ENCODE data around the gene DNAH6. TPM values are rescaled to one million over a fixed set of nuclear protein-coding genes. Genes with fewer than 3 reads are reported as not detected.

The DNAH6 gene
- total RNA-seq, 1 experiment from 2014 or later, result 0.39 TPM

GRCh38 chr2:84786601-84787000 is 270.3 kb downstream of the DNAH6 start (continued):
- TF ChIP-seq, protein P1, sequence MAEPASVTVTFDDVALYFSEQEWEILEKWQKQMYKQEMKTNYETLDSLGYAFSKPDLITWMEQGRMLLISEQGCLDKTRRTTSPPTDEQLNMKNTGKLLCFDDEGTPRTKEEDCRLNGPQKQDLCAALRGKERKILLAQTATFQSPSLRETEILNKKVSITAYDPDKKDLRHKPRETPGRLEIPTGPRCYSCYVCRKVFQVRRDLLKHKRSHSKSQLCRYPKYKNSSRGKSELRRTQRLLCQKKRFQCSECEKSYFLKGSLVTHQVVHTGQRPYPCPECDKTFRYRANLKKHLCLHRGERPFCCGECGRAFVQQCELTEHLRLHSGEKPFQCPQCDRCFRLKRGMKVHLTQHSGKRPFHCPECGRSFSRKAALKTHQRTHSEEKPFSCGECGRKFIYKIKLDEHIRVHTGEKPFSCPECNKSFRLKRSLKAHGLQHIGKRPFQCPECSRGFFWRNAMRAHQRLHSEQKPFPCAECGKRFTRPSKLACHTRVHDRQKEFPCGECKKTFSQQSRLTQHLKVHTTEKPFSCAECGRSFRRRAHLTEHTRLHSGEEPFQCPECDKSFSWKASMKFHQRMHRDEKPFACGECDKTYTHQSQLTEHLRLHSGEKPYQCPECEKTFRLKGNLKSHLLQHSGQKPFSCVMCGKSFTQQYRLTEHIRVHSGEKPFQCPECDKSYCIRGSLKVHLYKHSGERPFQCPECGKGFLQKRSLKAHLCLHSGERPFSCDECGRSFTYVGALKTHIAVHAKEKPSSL (CRISPR knock-in tag; conservative IDR thresholded peaks at IDR 0.05), result no peak
- no peak for TF ChIP-seq HMGA2 (CRISPR knock-in tag; IDR thresholded peaks at IDR 0.05)

- no peak overlapping the region for H3K4me3 Mint-ChIP-seq
- H3K36me3 Mint-ChIP-seq, result no peaks in the 10 kb centered on the region
- peaks cover 21% of the 10 kb centered on the region for H3K4me1 Mint-ChIP-seq
- H3K27me3 Mint-ChIP-seq (ENCODE audit: low read depth), result no peaks in the 10 kb centered on the region; the same call in 1 of the 2 replicates
- H3K9me3 Mint-ChIP-seq, result 0 out of 2 replicates have a peak, but pooled peaks cover 7% of the 10 kb centered on the region
- POLR2A ChIA-PET, result no interaction called here
- DNase-seq (ENCODE audit: low spot score) (no peak), ATAC-seq (no peak)
- TF ChIP-seq CREB1 (CRISPR knock-in tag; IDR thresholded peaks at IDR 0.05) (no peak), TEAD4 (CRISPR knock-in tag; IDR thresholded peaks at IDR 0.05) (no peak), JUN (CRISPR knock-in tag; IDR thresholded peaks at IDR 0.05) (no peak), NR3C1 (CRISPR knock-in tag; conservative IDR thresholded peaks at IDR 0.05; ENCODE audit: low read depth) (no peak), RORB (CRISPR knock-in tag; IDR thresholded peaks at IDR 0.05) (no peak), ZNF423 (CRISPR knock-in tag; IDR thresholded peaks at IDR 0.05) (no peak), FOXP4 (CRISPR knock-in tag; IDR thresholded peaks at IDR 0.05) (no peak)
- TF ChIP-seq, protein P2, sequence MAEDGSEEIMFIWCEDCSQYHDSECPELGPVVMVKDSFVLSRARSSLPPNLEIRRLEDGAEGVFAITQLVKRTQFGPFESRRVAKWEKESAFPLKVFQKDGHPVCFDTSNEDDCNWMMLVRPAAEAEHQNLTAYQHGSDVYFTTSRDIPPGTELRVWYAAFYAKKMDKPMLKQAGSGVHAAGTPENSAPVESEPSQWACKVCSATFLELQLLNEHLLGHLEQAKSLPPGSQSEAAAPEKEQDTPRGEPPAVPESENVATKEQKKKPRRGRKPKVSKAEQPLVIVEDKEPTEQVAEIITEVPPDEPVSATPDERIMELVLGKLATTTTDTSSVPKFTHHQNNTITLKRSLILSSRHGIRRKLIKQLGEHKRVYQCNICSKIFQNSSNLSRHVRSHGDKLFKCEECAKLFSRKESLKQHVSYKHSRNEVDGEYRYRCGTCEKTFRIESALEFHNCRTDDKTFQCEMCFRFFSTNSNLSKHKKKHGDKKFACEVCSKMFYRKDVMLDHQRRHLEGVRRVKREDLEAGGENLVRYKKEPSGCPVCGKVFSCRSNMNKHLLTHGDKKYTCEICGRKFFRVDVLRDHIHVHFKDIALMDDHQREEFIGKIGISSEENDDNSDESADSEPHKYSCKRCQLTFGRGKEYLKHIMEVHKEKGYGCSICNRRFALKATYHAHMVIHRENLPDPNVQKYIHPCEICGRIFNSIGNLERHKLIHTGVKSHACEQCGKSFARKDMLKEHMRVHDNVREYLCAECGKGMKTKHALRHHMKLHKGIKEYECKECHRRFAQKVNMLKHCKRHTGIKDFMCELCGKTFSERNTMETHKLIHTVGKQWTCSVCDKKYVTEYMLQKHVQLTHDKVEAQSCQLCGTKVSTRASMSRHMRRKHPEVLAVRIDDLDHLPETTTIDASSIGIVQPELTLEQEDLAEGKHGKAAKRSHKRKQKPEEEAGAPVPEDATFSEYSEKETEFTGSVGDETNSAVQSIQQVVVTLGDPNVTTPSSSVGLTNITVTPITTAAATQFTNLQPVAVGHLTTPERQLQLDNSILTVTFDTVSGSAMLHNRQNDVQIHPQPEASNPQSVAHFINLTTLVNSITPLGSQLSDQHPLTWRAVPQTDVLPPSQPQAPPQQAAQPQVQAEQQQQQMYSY (CRISPR knock-in tag; IDR thresholded peaks at IDR 0.05), result no peak
- TF ChIP-seq, protein P3, sequence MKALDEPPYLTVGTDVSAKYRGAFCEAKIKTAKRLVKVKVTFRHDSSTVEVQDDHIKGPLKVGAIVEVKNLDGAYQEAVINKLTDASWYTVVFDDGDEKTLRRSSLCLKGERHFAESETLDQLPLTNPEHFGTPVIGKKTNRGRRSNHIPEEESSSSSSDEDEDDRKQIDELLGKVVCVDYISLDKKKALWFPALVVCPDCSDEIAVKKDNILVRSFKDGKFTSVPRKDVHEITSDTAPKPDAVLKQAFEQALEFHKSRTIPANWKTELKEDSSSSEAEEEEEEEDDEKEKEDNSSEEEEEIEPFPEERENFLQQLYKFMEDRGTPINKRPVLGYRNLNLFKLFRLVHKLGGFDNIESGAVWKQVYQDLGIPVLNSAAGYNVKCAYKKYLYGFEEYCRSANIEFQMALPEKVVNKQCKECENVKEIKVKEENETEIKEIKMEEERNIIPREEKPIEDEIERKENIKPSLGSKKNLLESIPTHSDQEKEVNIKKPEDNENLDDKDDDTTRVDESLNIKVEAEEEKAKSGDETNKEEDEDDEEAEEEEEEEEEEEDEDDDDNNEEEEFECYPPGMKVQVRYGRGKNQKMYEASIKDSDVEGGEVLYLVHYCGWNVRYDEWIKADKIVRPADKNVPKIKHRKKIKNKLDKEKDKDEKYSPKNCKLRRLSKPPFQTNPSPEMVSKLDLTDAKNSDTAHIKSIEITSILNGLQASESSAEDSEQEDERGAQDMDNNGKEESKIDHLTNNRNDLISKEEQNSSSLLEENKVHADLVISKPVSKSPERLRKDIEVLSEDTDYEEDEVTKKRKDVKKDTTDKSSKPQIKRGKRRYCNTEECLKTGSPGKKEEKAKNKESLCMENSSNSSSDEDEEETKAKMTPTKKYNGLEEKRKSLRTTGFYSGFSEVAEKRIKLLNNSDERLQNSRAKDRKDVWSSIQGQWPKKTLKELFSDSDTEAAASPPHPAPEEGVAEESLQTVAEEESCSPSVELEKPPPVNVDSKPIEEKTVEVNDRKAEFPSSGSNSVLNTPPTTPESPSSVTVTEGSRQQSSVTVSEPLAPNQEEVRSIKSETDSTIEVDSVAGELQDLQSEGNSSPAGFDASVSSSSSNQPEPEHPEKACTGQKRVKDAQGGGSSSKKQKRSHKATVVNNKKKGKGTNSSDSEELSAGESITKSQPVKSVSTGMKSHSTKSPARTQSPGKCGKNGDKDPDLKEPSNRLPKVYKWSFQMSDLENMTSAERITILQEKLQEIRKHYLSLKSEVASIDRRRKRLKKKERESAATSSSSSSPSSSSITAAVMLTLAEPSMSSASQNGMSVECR (CRISPR knock-in tag; IDR thresholded peaks at IDR 0.05; ENCODE audit: borderline replicate concordance), result no peak
- TF ChIP-seq, protein P4, sequence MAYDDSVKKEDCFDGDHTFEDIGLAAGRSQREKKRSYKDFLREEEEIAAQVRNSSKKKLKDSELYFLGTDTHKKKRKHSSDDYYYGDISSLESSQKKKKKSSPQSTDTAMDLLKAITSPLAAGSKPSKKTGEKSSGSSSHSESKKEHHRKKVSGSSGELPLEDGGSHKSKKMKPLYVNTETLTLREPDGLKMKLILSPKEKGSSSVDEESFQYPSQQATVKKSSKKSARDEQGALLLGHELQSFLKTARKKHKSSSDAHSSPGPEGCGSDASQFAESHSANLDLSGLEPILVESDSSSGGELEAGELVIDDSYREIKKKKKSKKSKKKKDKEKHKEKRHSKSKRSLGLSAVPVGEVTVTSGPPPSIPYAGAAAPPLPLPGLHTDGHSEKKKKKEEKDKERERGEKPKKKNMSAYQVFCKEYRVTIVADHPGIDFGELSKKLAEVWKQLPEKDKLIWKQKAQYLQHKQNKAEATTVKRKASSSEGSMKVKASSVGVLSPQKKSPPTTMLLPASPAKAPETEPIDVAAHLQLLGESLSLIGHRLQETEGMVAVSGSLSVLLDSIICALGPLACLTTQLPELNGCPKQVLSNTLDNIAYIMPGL (CRISPR knock-in tag; IDR thresholded peaks at IDR 0.05), result no peak
- TF ChIP-seq, protein P5, sequence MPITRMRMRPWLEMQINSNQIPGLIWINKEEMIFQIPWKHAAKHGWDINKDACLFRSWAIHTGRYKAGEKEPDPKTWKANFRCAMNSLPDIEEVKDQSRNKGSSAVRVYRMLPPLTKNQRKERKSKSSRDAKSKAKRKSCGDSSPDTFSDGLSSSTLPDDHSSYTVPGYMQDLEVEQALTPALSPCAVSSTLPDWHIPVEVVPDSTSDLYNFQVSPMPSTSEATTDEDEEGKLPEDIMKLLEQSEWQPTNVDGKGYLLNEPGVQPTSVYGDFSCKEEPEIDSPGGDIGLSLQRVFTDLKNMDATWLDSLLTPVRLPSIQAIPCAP (CRISPR knock-in tag; IDR thresholded peaks at IDR 0.05), result no peak
- TF ChIP-seq, protein P6, sequence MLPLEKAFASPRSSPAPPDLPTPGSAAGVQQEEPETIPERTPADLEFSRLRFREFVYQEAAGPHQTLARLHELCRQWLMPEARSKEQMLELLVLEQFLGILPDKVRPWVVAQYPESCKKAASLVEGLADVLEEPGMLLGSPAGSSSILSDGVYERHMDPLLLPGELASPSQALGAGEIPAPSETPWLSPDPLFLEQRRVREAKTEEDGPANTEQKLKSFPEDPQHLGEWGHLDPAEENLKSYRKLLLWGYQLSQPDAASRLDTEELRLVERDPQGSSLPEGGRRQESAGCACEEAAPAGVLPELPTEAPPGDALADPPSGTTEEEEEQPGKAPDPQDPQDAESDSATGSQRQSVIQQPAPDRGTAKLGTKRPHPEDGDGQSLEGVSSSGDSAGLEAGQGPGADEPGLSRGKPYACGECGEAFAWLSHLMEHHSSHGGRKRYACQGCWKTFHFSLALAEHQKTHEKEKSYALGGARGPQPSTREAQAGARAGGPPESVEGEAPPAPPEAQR (CRISPR knock-in tag; IDR thresholded peaks at IDR 0.05), result no peak
- CTCF ChIA-PET, result no interaction called here
- no peak overlapping the region for H3K27ac Mint-ChIP-seq
These were observed 271.7 kb downstream of the DNAH6 start for GRCh38 chr2:84788027-84788426.

All from WTC11 (cell line).